K562 (cell line): Measurements from ENCODE around the gene HEPACAM2. TPM values are rescaled to one million over a fixed set of nuclear protein-coding genes. Genes with fewer than 3 reads are reported as not detected.

Experiments
- ATAC-seq: fragments of 200-7000 bp; cut with Tn5 transposase; 3 replicates; pipeline ENCODE4 v1.9.1; 2020; ENCODE audit warnings: moderate library complexity
- BruUV-seq: library from RNA; stranded (reverse); fragments of 400-500 nt; replicated peaks from 2 replicates; lab custom pipeline; 2021; lab: Mats Ljungman, UMichigan
- CTCF ChIA-PET: fragments of 300-600 bp; formaldehyde crosslinking; extraction: SDS; loops from one replicate; lab custom pipeline; 2021; ENCODE audit warnings: low intra/inter-chr PET ratio; lab: Yijun Ruan, JAX
- POLR2A ChIA-PET: fragments of 300-600, 350-650 bp; sonication (Branson Sonifier 250); formaldehyde crosslinking; extraction: SDS; loops from one replicate; lab custom pipeline; 2021; ENCODE audit warnings: antibody characterized with exemption, inconsistent platforms; lab: Yijun Ruan, JAX
- DNase-seq, 4 experiments: peaks; one replicate each; pipeline versions ENCODE4 v3.0.0 to v3.0.0-alpha.2; 2011 to 2018; ENCODE audit warnings: low spot score in 3 of 4, mixed read lengths in 3 of 4; ENCODE audit errors: extremely low read depth in 1 of 4
- FAIRE-seq: peaks from 2 replicates; lab custom pipeline; 2011; peaks lifted over from hg19 to GRCh38; lab: Jason Lieb, UNC
- H2AFZ ChIP-seq: 2 replicates; pipeline ENCODE4 v1.6.0; 2011; ENCODE audit warnings: low read depth, low read length, control low read depth, inconsistent platforms
- H3K27ac ChIP-seq: fragments of 200-600 bp; 3 replicates; pipeline ENCODE4 v1.8.0; 2011; ENCODE audit warnings: low read depth, mild to moderate bottlenecking, control low read depth, inconsistent platforms, low read length, moderate library complexity, mixed read lengths; ENCODE audit errors: extremely low read depth
- H3K27me3 ChIP-seq, 2 experiments: fragments of 300-600 bp in 1 of 2; 2 replicates in 1 of 2; 3 replicates in 1 of 2; pipeline versions ENCODE4 v1.6.0 to v1.8.0; 2011; ENCODE audit warnings: inconsistent platforms in 2 of 2, low read length in 2 of 2, mild to moderate bottlenecking in 1 of 2, mixed read lengths in 1 of 2, moderate library complexity in 1 of 2; ENCODE audit not compliant: control insufficient read depth in 2 of 2, insufficient read depth in 2 of 2
- H3K36me3 ChIP-seq: fragments of 300-600 bp; 3 replicates; pipeline ENCODE4 v1.8.0; 2011; ENCODE audit warnings: mild to moderate bottlenecking, low read length, inconsistent platforms; ENCODE audit not compliant: control insufficient read depth, insufficient read depth
- H3K4me1 ChIP-seq, 2 experiments: fragments of 200-600 bp in 1 of 2; replicated peaks in 1 of 2; 2 replicates in 1 of 2; 3 replicates in 1 of 2; pipeline versions ENCODE4 v1.5.1 to v1.8.0; 2011; ENCODE audit warnings: inconsistent platforms in 2 of 2, low read length in 2 of 2, mild to moderate bottlenecking in 1 of 2, mixed read lengths in 1 of 2, moderate library complexity in 1 of 2; ENCODE audit not compliant: control insufficient read depth in 2 of 2, insufficient read depth in 2 of 2
- H3K4me2 ChIP-seq: 2 replicates; pipeline ENCODE4 v1.6.1; 2011; ENCODE audit warnings: low read length, control low read depth, inconsistent platforms, mixed read lengths; ENCODE audit not compliant: insufficient read depth
- H3K4me3 ChIP-seq: fragments of 200-600 bp; sonication (generic), shearing (Covaris generic); 2 replicates; pipeline ENCODE4 v1.5.1; 2016; ENCODE audit warnings: control low read depth, inconsistent platforms
- H3K79me2 ChIP-seq: fragments of 200-600 bp; 3 replicates; pipeline ENCODE4 v1.8.0; 2011; ENCODE audit warnings: low read length, inconsistent platforms; ENCODE audit not compliant: control insufficient read depth, insufficient read depth
- H3K9ac ChIP-seq, 2 experiments: 2 replicates each; pipeline versions ENCODE4 v1.6.0 to v1.6.1; 2011; ENCODE audit warnings: low read depth in 2 of 2, low read length in 2 of 2, control low read depth in 1 of 2, inconsistent platforms in 1 of 2, mild to moderate bottlenecking in 1 of 2, mixed read lengths in 1 of 2; ENCODE audit not compliant: insufficient read depth in 1 of 2
- H3K9me1 ChIP-seq: one replicate; pipeline ENCODE4 v1.6.0; 2011; ENCODE audit warnings: inconsistent platforms, mild to moderate bottlenecking, low read length, moderate library complexity; ENCODE audit not compliant: control insufficient read depth, insufficient read depth
- H3K9me3 ChIP-seq: replicated peaks from 2 replicates; pipeline ENCODE4 v1.5.1; 2011; ENCODE audit warnings: low read depth, low read length, inconsistent platforms; ENCODE audit not compliant: control insufficient read depth, insufficient read depth
- H4K20me1 ChIP-seq: replicated peaks from 2 replicates; pipeline ENCODE4 v1.6.1; 2011; ENCODE audit warnings: low read length, inconsistent platforms, mixed read lengths; ENCODE audit not compliant: control insufficient read depth, insufficient read depth
- ZNF197 ChIP-seq: fragments of 200-800 bp; sonication (Bioruptor generic); IDR thresholded peaks from 2 replicates; pipeline ENCODE4 v1.6.1; 2016; ENCODE audit warnings: low read depth, missing genetic modification characterization, missing compliant biosample characterization
- WGBS: fragments of 100-300 bp; shearing (Covaris generic); methylation state at CpG from one replicate; pipeline ENCODE4 v1.1.6; 2016; ENCODE audit warnings: low coverage, mixed read lengths; ENCODE audit not compliant: insufficient coverage; ENCODE audit errors: missing lambda C conversion rate; 5-methylcytosine and 5-hydroxymethylcytosine counted together
- in situ Hi-C: fragments of 300-500 bp; cut with MboI; formaldehyde crosslinking; loops from 4 replicates; pipeline ENCODE4 v1.15.0; 2018; ENCODE audit warnings: inconsistent platforms, mixed read lengths
- intact Hi-C: fragments of 100-400 bp; cut with micrococcal nuclease; formaldehyde crosslinking; loops from 2 replicates; pipeline ENCODE4 v1.14.2; 2022
- polyA plus RNA-seq, 8 experiments: library from polyadenylated mRNA; depleted of rRNA in 4 of 8; stranded (reverse) in 5 of 8; unstranded in 3 of 8; fragments of >200 nt; fragmentation: Nextera tagmentation in 2 of 8; fragmentation: Illumina TruSeq in 1 of 8; extraction: Ambion mirVana in 2 of 8; extraction: Trizol in 1 of 8; gene quantifications; 2 replicates each; pipeline versions ENCODE4 v1.2.1 to v1.2.3, GENCODE V29; 2011 to 2014; ENCODE audit warnings: inconsistent platforms in 1 of 8, missing spikeins in 1 of 8
- total RNA-seq, 7 experiments: library from RNA; depleted of rRNA in 6 of 7; stranded (reverse); fragments of >200 nt in 6 of 7; fragmentation: Illumina TruSeq in 2 of 7; extraction: Trizol in 2 of 7; gene quantifications; 2 replicates each; pipeline versions ENCODE4 v1.2.1 to v1.2.3, GENCODE V29; 2011 to 2021; ENCODE audit warnings: low replicate concordance in 1 of 7
- TF ChIP-seq, protein P1 (sequence below): fragments of 450-650 bp; IDR thresholded peaks from 2 replicates; pipeline ENCODE4 v1.6.1; 2016; ENCODE audit warnings: missing biosample characterization, missing genetic modification characterization

HEPACAM2 gene
- total and polyA plus RNA-seq, 9 of the 15 experiments (the other 6 are each of a cell fraction or from before 2014, with no cell fraction given): 2.0 to 6.5 (median 3.9) TPM

DNA sequence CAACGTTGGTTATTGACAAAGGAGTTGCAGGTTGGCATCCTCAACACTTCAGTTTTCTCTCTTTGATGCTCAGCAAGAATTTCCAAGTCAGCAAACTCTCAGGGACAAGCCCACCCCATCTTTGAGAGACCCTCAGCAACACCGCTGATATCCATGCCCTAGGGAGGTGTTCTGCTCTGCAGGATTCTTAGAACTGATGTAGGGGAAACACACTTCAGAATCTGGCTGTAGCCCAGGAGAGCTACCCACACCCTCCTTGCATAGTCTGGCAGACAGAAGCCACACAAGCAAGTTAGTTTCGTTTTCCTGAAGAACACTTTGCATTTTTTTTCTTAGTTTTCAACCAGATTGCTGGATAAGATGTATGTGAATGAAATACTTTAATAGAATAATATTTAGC, 78.9 kb downstream of the HEPACAM2 start:
- H2AFZ ChIP-seq: peak overlapping the region; percentile 82
- peak overlapping the region; percentile 23; the same call in 1 of the 3 replicates for H3K27ac ChIP-seq
- H4K20me1 ChIP-seq: no peaks in the 10 kb centered on the region
- ATAC-seq (peak; percentile 71), DNase-seq (peak in 2 of 4 experiments; percentile 25 to 26), FAIRE-seq (peak; percentile 48)
- H3K9me3 ChIP-seq: no peaks in the 10 kb centered on the region
- H3K4me1 ChIP-seq: peaks cover 0 to 12% of the 10 kb centered on the region in 2 experiments; a peak in 1 of 5 replicates
- H3K9ac ChIP-seq: 0 out of 4 replicates have a peak overlapping the region, but pooled peaks of 1 of the 2 experiments have one; percentile 6
- in situ Hi-C loops: no loop called here
- peaks cover 0 to 4% of the 10 kb centered on the region in 2 experiments; a peak in 1 of 5 replicates for H3K27me3 ChIP-seq
- H3K4me3 ChIP-seq: no peak overlapping the region
- intact Hi-C loops: loop anchor here (2.0 kb wide), 1 partner anchor 29 kb away; no protein-coding TSS in a partner anchor
- ChIA-PET POLR2A (no interaction called here), CTCF (no interaction called here)
- H3K79me2 ChIP-seq: no peaks in the 10 kb centered on the region
- 2% methylated on average over 3 of the region's 3 CpGs for WGBS
- H3K4me2 ChIP-seq: peak overlapping the region; percentile 51
- BruUV-seq: no TSS peak
- H3K9me1 ChIP-seq: no peaks in the 10 kb centered on the region
- no peaks in the 10 kb centered on the region for H3K36me3 ChIP-seq
- no peak for TF ChIP-seq ZNF197 (CRISPR knock-in tag)
- TF ChIP-seq, protein P1, sequence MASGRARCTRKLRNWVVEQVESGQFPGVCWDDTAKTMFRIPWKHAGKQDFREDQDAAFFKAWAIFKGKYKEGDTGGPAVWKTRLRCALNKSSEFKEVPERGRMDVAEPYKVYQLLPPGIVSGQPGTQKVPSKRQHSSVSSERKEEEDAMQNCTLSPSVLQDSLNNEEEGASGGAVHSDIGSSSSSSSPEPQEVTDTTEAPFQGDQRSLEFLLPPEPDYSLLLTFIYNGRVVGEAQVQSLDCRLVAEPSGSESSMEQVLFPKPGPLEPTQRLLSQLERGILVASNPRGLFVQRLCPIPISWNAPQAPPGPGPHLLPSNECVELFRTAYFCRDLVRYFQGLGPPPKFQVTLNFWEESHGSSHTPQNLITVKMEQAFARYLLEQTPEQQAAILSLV (tag): 0 out of 2 replicates have a peak, but pooled peaks have one; percentile 20
